Panc1 (cell line): Measurements from ENCODE around the gene PMPCA. TPM values are rescaled to one million over a fixed set of nuclear protein-coding genes. Genes with fewer than 3 reads are reported as not detected.

Experiments
- ATAC-seq: fragments of 200-7000 bp; cut with Tn5 transposase; 2 replicates; pipeline ENCODE4 v1.9.1; 2020; ENCODE audit warnings: mild to moderate bottlenecking, moderate library complexity
- BruUV-seq: library from RNA; stranded (reverse); fragments of 400-500 nt; replicated peaks from 2 replicates; lab custom pipeline; 2021; lab: Mats Ljungman, UMichigan
- CTCF ChIA-PET: fragments of 300-600 bp; sonication (Branson Sonifier 250); formaldehyde crosslinking; loops from one replicate; lab custom pipeline; 2022; ENCODE audit warnings: antibody characterized with exemption; lab: Charles Lee
- POLR2A ChIA-PET: fragments of 300-600 bp; sonication (Branson Sonifier 250); formaldehyde crosslinking; loops from one replicate; lab custom pipeline; 2022; ENCODE audit warnings: antibody characterized with exemption; lab: Charles Lee
- DNase-seq: peaks from one replicate; pipeline ENCODE4 v3.0.0-alpha.2; 2010; ENCODE audit warnings: low read depth, low spot score
- H3K27ac ChIP-seq: 2 replicates; pipeline ENCODE4 v1.5.1; 2011; ENCODE audit warnings: mild to moderate bottlenecking, low read length, inconsistent platforms
- H3K27me3 ChIP-seq: fragments of 200-500 bp; sonication (Bioruptor generic); 2 replicates; pipeline ENCODE4 v1.6.0; 2014; ENCODE audit warnings: low read length, inconsistent platforms; ENCODE audit not compliant: control insufficient read depth, insufficient read depth
- H3K36me3 ChIP-seq: fragments of 200-500 bp; sonication (Bioruptor generic); 2 replicates; pipeline ENCODE4 v1.5.1; 2014; ENCODE audit warnings: inconsistent platforms, mild to moderate bottlenecking, low read length, moderate library complexity; ENCODE audit not compliant: control insufficient read depth, insufficient read depth
- H3K4me1 ChIP-seq: 2 replicates; pipeline ENCODE4 v1.5.1; 2011; ENCODE audit warnings: inconsistent platforms, mild to moderate bottlenecking, low read length, moderate library complexity; ENCODE audit not compliant: control insufficient read depth, insufficient read depth
- H3K4me3 ChIP-seq, 2 experiments: 2 replicates each; pipeline ENCODE4 v1.5.1; 2011 to 2012; ENCODE audit warnings: low read depth in 2 of 2, low read length in 2 of 2, mild to moderate bottlenecking in 2 of 2, inconsistent platforms in 1 of 2, moderate library complexity in 1 of 2
- H3K9me3 ChIP-seq: fragments of 200-500 bp; sonication (Bioruptor generic); 2 replicates; pipeline ENCODE4 v1.5.1; 2014; ENCODE audit warnings: low read depth, mild to moderate bottlenecking, inconsistent platforms, low read length, moderate library complexity; ENCODE audit not compliant: control insufficient read depth, insufficient read depth
- POLR2AphosphoS5 ChIP-seq: IDR thresholded peaks from 2 replicates; pipeline ENCODE4 v1.6.1; 2012; ENCODE audit warnings: mild to moderate bottlenecking, low read depth, low read length, moderate library complexity
- SIN3A ChIP-seq: IDR thresholded peaks from 2 replicates; pipeline ENCODE4 v1.6.1; 2012; ENCODE audit warnings: low read depth, mild to moderate bottlenecking, low read length, moderate library complexity, borderline replicate concordance; ENCODE audit not compliant: insufficient read depth
- TCF7L2 ChIP-seq: IDR thresholded peaks from 2 replicates; pipeline ENCODE4 v1.6.1; 2011; ENCODE audit warnings: mild to moderate bottlenecking, low read depth, low read length, inconsistent platforms
- in situ Hi-C: cut with HindIII; loops from 2 replicates; pipeline ENCODE4 v1.10.0; 2016; ENCODE audit warnings: low sequenced_read_pairs, low pct_unique_long_range_greater_than_20kb
- intact Hi-C: fragments of 100-400 bp; cut with micrococcal nuclease; formaldehyde crosslinking; loops from one replicate; pipeline ENCODE4 v1.10.0; 2022; ENCODE audit not compliant: unreplicated experiment
- total RNA-seq: library from RNA; stranded (reverse); gene quantifications from one replicate; pipeline ENCODE4 v1.2.1, GENCODE V29; 2021; ENCODE audit not compliant: unreplicated experiment
- TF ChIP-seq, protein P1 (sequence below): fragments of 450-650 bp; IDR thresholded peaks from 2 replicates; pipeline ENCODE4 v1.5.1; 2017; ENCODE audit warnings: mild to moderate bottlenecking
- TF ChIP-seq, protein P2 (sequence below), 2 experiments: IDR thresholded peaks; 2 replicates each; pipeline ENCODE4 v1.6.1; 2011 to 2012; ENCODE audit warnings: low read depth in 2 of 2, control low read depth in 1 of 2, low read length in 1 of 2, mild to moderate bottlenecking in 1 of 2, moderate library complexity in 1 of 2; ENCODE audit not compliant: insufficient read depth in 1 of 2

The PMPCA gene
- total RNA-seq, 1 experiment from 2014 or later, result 60.9 TPM

DNA sequence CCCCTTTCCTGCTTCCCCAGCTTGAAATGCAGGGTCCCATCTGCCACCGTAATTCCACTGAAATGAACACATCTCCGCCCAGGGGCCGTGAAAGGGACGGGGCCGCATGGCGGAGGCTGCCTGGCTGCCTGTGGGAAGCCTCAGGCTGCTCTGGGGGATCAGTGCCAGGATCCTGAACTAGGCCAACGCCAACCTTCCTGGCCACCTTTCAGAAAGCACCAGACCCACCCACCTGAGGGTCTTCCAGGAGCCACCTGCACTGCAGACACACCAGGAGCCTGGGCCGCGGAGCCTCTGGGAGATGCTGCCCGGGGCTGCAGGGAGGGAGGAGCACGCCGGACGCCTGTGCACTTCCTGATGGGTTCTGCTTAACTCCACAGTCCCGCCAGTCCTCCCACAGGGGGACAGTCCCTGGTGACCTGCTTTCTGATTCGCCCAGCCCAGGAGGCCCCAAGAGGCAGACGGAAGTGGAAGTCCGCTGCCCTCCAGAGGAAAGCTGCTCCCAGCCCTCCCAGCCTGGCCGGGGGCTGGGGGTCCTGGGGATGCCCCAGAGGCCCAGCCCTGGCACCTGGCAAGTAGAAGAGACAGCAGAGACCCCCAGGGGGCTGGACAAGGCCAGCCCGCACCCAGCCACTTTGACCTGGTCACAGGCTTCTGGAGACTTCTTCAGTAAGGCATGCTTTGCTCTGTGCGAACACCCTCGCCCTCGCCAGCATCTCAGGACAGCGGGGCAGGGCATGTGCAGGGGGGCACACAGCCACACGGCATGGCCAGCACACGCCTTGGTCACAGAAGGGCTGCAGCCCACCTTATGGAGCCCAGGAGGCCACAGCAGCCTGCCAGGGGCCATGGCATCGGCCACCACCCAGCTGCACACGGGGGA lies 36.9 kb upstream of the PMPCA start, which contains the start of gene CARD9:
CARD9 (minus strand) TSS at position 370 of the 883 bp plus-strand sequence. CDS start 1,591 bp downstream, outside the sequence.
- H3K4me3 ChIP-seq, result no peak within 1 kb of the TSS
- no peaks in the 10 kb centered on the region for H3K36me3 ChIP-seq
- ChIA-PET CTCF (no interaction called here), POLR2A (no interaction called here)
- DNase-seq (no peak), ATAC-seq (no peak)
- H3K4me1 ChIP-seq, result no peaks in the 10 kb centered on the region
- in situ Hi-C loops (no loop called here), intact Hi-C loops (no loop called here)
- TF ChIP-seq, protein P1, sequence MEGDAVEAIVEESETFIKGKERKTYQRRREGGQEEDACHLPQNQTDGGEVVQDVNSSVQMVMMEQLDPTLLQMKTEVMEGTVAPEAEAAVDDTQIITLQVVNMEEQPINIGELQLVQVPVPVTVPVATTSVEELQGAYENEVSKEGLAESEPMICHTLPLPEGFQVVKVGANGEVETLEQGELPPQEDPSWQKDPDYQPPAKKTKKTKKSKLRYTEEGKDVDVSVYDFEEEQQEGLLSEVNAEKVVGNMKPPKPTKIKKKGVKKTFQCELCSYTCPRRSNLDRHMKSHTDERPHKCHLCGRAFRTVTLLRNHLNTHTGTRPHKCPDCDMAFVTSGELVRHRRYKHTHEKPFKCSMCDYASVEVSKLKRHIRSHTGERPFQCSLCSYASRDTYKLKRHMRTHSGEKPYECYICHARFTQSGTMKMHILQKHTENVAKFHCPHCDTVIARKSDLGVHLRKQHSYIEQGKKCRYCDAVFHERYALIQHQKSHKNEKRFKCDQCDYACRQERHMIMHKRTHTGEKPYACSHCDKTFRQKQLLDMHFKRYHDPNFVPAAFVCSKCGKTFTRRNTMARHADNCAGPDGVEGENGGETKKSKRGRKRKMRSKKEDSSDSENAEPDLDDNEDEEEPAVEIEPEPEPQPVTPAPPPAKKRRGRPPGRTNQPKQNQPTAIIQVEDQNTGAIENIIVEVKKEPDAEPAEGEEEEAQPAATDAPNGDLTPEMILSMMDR, result no peak
- TF ChIP-seq, protein P2, sequence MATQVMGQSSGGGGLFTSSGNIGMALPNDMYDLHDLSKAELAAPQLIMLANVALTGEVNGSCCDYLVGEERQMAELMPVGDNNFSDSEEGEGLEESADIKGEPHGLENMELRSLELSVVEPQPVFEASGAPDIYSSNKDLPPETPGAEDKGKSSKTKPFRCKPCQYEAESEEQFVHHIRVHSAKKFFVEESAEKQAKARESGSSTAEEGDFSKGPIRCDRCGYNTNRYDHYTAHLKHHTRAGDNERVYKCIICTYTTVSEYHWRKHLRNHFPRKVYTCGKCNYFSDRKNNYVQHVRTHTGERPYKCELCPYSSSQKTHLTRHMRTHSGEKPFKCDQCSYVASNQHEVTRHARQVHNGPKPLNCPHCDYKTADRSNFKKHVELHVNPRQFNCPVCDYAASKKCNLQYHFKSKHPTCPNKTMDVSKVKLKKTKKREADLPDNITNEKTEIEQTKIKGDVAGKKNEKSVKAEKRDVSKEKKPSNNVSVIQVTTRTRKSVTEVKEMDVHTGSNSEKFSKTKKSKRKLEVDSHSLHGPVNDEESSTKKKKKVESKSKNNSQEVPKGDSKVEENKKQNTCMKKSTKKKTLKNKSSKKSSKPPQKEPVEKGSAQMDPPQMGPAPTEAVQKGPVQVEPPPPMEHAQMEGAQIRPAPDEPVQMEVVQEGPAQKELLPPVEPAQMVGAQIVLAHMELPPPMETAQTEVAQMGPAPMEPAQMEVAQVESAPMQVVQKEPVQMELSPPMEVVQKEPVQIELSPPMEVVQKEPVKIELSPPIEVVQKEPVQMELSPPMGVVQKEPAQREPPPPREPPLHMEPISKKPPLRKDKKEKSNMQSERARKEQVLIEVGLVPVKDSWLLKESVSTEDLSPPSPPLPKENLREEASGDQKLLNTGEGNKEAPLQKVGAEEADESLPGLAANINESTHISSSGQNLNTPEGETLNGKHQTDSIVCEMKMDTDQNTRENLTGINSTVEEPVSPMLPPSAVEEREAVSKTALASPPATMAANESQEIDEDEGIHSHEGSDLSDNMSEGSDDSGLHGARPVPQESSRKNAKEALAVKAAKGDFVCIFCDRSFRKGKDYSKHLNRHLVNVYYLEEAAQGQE (IDR thresholded peaks at IDR 0.05; ENCODE audit: insufficient read depth in 1 of 2, low read depth in 2 of 2, low read length in 1 of 2), result no peak
- H3K9me3 ChIP-seq, result no peaks in the 10 kb centered on the region
- no peaks in the 10 kb centered on the region for H3K27me3 ChIP-seq
- no TSS peak for BruUV-seq
- no peak within 1 kb of the TSS for H3K27ac ChIP-seq

DNA sequence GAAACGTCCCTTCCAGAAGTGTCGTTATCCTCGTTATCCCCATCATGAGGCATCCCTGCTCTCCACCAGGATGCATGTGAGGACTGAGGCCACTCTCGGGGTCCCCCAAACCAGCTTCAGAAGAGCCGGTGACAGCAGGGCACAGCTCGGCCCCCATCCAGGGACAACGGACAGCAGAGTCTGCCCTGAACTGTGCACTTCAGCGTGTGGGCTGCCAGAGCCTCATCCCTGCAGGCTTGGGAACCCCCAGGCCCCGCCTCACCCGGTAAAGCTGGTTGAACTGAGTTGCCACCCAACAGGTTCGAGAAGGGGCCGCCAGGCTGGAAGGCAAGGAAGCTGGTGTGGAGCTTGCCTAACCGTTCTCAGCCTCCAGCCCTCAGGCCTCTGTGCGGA lies 36.3 kb upstream of the PMPCA start:
- no peak overlapping the region for H3K4me3 ChIP-seq
- TF ChIP-seq SIN3A (no peak), TCF7L2 (no peak), POLR2AphosphoS5 (no peak)
- TF ChIP-seq, protein P2 (IDR thresholded peaks at IDR 0.05; ENCODE audit: insufficient read depth in 1 of 2, low read depth in 2 of 2, low read length in 1 of 2), result no peak
- TF ChIP-seq, protein P1, result no peak
- ChIA-PET CTCF (no interaction called here), POLR2A (no interaction called here)
- no peaks in the 10 kb centered on the region for H3K27me3 ChIP-seq
- no peaks in the 10 kb centered on the region for H3K4me1 ChIP-seq
- BruUV-seq, result no TSS peak
- in situ Hi-C loops, result no loop called here
- intact Hi-C loops, result no loop called here
- H3K36me3 ChIP-seq, result no peaks in the 10 kb centered on the region
- ATAC-seq (no peak), DNase-seq (no peak)
- H3K27ac ChIP-seq, result no peak overlapping the region
- H3K9me3 ChIP-seq, result no peaks in the 10 kb centered on the region
